Measurements from ENCODE around the gene SUCNR1.
"Not testable (repeated sequence)": the region's sequence is repeated elsewhere in the genome, so short reads cannot be mapped to it uniquely, and the experiment has no call there.

The SUCNR1 gene

DNA sequence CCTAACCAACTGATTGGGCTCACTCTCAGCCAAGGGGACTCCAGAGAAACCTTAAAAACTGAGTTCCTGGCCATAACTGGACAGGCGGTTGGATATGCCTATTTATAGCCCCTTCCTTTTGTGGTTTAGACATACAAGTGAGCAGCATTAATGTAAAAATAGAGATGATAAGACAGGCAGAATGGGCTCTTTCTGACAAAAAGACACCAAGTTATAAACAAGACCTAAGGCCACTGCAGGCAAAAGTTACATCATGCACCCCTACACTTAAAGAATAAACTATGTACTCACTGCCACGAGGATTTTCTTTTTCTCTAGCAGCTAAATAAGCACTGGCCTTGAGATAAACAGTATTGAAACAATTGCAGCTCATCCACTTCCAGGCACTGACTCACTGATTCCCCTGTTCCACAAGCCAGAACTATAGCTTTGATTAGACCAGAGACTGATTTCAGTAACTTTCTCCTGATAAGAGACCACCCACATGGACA is 30.1 kb downstream of the SUCNR1 start:
- DNase-seq, result no peak

DNA sequence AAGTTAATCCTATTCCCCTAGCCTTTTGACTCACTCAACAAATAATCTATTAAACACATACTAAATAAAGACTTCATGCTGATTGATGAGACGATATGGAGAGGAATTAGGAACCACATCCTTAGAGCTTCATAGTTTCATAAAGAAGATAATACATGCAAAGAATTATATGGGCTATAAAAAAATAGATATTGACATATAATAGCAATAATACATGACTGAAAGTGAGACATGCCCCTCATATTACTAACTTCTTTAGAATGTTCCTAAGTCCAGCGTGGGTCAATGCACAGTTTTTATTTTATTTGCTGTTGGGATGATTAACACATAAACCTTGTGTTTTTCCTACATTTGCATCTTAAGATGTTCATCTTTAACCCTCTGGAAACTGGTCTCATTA is 32.2 kb downstream of the SUCNR1 start:
- no peak for DNase-seq

DNA sequence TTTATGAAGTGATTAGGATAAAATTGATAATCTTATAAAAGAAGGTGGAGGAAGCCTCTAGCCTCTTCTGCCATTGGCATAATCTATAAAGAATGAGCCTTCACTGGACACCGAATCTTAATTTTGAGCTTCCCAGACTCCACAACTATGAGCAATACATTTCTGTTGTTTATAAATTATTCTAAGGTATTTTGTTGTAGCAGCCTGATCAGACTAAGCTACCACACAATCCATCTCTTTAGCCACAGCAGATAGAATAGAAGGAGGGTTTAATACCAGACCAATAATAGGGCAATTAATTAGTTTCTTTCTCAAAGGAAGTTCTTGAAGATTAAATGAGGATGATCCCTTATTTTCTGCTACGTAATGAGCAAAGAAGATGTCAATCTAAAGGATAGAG is 33.3 kb downstream of the SUCNR1 start:
- no peak for DNase-seq

DNA sequence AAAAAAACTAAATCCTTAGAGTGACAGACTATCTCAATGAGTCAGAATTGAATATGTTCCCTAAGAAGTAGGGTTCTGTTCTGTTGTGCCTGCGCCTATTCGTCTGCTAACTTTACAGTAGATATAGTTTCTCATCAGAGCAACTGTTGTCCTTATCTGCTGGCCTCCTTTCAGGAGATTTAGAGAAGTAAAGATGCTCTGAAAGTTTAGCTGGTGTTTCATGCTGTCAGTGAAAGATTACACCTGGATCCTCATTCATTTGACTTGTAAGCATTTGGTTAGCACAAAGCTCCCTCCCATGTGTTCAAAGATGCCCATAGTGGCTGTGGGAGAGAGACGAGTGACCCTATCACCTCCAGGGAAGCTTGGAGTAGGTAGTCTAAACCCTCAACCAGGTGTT is 35.0 kb downstream of the SUCNR1 start:
- no peak for DNase-seq

DNA sequence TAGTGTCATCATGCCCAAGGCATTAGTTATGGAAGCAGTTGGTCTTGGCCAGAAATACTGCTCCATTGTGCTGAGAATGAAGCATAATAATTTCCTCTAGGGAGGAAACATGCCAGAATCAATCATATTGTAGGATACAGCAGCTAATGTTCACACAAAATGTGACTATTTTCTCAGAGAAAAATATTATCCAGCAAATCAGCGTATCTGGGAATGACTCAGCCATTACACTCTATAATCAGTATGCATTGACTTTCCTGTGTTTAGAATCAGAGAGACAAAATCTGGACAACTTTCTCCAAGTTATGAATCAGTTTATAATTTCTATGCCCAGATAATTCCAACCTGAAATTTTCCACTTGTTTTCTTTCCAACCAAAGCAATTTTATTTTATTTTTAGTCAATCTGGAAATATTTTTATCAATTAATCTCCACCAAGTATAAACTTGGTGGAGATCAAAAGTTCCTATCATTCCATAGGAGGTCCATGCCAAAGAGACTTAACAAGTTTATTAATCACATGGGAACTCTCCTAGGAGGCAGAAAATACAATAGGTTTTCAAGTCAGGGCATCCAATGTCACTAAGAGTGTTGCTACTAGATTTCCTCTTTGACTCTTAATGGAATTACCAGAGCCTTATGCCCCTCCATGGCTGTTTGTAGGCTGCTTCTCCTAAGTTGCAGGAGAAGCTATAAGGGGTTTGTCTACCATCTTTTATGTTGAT is 36.4 kb downstream of the SUCNR1 start:
- DNase-seq, result no peak

DNA sequence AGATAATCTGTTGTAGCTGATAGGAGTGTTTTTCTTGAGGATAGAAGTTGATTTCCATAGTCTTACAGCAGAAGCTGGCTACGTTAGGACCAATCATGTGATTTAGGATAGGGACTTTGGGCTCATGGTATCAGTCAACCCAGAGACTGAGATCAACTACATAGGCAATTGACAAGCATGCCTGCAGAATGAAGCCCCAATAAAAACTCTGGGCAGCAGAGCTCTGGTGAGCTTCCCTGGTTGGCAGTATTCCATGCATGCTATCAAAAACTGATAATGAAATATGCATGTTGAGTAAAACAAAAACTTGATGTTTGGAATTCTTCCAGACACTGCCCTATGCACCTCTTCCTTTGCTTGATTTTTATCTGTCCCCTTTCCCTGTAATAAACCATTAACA is 38.0 kb downstream of the SUCNR1 start:
- DNase-seq, result no peak

DNA sequence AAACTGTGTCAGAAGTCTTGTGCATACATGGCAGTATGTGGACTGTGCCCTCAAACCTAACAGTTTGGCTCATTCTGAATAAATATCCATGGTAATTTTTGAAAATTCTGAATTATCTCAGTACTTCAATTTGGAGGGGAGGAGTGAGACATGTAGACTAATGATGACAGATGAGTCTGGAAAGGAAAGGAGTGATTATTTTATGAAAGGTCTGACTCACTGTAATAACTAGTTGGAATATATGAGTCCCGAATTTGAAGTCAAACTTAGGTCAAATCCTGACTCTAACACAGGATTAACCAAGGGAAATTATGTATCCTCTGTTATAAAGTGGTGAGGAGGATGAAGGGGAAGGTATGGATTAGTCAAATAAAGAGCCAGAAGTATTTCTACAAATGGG is 38.6 kb downstream of the SUCNR1 start:
- no peak for DNase-seq

DNA sequence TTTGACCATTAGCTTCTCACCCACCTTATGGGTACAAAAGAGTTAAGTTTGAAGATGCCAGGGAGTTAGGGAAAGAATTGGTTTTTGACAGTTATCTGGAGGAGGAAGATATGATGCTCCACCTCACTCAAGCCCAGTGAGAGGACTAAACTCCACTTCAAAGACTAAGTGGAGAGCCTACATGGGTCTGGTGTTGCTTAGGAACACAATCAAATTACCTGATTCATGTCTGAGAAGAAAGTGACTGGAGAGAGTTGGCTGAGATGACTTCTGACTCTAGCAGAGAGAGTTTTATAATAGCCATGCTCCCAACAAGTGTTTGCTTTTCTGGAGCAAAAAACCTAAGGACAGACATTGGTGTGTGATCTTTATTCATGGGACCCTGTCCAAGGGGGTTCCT is 43.3 kb downstream of the SUCNR1 start:
- DNase-seq, result no peak

DNA sequence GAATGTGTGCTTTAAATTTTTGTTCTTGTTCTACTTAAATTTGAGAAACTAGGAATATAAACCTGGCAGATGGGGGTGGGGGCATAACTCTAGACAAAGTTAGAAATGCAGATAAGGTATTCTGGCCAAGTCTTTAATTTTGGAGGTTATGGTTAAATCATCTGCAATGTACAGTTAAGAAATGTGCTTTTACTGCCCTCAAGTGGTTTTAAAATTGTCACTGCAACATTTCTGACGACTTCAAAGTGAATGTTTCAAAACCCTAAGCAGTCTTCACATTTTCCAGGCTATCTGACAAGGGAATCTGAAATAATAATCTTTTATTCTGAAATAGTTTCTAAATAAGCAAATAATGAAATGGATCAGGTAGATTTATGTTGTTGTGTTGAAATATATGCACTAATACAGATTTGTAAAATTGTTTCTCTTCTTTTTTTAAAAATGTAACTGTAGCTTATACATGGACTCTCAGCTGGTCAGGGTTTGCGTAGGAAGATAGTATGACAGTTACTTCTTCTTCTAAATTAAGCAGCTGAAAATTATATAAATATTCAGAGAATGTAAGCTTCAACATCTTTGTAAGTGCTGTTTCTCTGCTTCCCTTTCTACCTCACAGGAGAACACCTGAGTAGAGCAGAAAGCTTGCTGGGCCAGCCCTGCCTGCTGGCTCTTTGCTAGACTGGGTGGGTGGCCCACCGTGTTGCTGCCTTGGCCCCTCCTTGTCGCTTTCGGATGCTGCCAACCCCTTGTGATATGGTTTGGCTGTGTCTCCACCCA is 45.0 kb downstream of the SUCNR1 start:
- DNase-seq, result no peak

DNA sequence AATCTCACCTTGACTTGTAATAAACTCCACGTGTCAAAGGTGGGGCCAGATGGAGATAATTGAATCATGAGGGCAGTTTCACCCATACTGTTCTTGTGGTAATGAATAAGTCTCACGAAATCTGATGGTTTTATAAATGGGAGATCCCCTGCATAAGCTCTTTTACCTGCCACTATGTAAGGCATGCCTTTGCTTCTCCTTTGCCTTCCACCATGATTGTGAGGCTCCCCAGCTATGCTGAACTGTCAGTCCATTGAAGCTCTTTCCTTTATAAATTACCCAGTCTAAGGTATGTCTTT is 45.5 kb downstream of the SUCNR1 start:
- DNase-seq, result no peak

DNA sequence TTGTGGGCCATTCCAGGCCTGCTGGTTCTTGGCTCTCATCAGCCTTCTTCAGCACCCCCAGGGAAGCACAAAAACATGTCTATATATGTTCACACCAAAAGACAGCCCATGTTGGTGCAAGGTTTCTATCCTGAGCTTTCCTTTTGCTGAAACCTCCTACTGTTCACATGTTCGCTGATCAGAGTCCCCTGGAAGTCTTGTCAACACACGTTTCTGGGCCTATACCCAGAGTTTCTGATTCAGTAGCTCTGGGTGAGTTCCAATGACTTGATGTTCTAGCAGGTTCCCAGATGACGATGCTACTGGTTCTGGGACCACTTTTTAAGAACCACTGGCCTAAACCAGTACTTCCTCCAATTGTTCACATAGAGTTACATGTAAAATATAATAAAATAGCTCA is 46.0 kb downstream of the SUCNR1 start:
- no peak for DNase-seq

DNA sequence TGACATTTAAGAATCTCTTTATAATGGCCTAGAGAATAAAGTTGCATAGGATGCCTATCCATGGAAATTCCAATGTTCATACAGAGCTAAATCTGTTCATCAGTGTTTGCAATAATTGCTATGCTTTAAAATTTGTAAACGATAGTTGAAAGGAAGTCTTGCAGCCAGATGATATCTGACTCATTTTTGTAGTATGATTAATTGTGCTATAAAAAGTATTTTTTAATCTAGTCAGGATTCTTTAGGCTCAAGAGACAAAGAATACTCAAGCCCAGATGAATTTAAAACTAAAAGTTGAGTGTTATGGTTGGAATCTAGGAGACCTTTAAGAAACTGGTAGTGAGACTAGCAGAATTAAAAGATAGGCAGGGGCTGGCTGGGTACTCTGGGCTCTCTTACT is 50.5 kb downstream of the SUCNR1 start:
- DNase-seq, result no peak

DNA sequence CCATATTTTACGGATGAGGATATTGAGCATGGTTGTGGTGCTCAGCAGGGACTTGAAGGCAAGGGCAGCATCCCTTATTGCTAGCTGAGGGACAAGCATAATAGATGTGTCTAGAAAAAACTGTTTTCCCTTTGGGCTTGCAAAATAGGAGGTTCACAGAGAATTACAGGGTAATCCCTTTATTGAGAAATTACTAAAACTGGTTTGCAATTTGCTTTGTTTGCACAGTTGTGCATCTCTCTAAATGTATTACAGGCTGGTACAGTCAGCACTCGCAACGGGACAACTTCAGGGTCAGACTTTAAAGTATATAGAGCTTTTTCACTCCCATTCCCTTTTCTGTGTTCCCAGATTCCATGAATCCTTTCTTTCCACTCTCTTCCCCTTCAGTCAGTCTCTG is 51.3 kb downstream of the SUCNR1 start:
- no peak for DNase-seq

DNA sequence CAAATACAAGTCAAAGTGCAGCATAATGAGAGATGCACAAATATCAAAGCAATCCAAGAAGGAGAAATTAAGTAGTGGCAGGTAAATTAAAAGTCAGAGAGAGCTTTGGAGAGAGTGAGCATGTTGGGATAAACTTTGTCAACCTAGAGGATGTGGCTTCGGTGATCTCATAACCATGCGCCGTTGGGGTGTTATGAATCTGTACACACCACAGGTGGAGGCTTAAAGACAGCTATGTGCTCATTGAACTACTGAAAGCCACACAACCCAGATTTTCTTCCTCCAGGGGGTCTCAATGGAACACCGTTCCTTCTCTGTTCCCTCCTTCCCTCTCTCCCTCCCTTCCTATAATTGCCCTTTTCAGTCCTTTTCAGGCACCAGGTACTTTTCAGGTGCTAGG is 52.0 kb downstream of the SUCNR1 start:
- DNase-seq, result no peak

DNA sequence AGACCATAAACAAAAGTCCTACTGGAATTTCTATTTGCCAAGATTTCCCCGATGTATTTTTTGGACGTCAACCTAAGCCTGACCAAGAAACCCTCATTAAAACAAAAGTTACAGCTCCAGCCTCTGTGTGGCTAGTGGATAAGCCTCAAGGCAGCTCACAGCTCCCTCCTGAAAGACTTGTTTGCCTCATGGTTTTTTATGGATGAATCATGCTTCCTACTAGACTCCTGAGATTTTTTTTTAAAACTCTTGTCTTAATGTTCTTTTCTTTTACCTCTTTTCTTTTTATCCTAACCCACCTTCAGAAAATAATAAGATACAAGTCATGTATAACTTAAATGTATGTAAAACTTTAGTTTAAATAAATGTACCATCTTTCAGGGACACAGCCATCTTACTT is 52.4 kb downstream of the SUCNR1 start:
- DNase-seq, result no peak

DNA sequence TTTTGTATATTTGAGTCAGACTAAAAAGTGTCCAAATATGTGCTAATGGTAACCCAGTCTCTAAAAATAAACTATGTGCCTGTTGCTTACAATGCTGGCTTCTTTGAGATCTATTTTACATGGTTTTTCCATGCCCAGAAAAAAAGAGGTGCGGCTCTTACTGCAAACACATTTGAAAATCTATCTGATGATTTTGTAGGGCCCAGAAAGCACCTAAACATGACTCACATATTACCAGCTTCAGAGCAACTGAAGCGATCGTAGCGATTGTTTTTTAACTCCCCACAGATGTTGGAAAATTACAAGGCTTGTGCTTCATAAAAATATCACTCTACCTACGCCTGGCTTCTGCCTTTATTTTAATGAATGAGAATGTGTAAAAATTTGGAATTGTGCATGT is 53.5 kb downstream of the SUCNR1 start:
- no peak for DNase-seq

DNA sequence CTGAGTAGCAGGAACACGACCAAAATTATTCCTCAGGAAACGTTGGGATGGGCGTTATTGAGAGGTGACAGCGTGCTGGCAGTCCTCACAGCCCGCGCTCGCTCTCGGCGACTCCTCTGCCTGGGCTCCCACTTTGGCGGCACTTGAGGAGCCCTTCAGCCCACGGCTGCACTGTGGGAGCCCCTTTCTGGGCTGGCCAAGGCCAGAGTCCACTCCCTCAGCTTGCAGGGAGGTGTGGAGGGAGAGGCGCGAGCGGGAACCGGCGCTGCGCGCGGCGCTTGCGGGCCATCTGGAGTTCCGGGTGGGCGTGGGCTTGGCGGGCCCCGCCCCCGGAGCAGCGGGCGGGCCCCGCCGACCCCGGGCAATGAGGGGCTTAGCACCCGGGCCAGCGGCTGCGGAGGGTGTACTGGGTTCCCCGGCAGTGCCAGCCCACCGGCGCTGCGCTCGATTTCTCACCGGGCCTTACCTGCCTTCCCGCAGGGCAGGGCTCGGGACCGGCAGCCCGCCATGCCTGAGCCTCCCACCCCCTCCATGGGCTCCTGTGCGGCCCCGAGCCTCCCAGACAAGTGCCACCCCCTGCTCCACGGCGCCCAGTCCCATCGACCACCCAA is 54.6 kb downstream of the SUCNR1 start:
- not testable (repeated sequence) for DNase-seq

DNA sequence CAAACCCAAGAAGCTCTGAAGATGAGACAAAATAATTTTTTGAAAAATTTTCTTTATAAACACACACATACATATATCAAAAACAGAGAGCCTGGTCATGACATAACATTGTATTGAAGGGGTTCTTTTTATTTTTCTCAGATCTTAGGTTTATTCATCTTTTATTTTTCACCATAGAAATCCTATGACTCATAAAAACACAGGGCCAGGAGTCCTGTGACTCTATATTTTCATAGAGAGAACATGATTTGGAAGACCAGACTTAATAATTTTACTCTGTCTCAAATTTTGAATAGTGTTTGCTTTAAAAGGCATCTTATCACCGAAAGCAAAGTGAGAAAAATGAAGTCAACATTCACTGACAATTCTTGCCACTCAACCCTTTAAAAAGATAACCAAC is 57.7 kb downstream of the SUCNR1 start:
- DNase-seq, result no peak

DNA sequence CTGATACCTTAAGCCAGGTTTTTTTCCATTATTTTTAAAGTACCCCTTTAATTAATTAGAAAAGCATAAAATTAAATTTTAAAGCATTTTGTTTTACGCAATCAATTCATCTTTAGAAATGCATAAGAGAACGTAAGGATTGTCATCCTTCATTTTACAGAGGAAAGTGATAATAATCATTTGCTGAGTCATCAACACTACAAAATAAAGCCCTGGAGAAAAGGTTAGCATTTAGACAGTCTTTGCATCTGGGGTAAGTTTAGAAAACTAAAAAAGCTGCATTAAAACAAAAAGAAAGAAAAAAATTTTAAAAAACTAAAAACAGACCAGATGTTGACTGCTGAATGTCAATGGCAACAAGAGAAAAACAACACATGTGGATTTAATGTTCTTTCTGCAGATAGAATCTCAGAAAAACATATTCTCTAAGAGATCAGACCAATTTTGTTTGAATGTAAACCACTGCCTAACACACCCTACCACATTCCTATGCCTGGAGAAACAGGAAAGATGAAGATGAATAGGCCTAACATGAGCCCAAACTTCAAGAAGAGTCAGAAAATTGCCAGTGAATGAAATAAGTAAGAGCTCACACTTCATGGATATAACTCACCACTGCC is 59.9 kb downstream of the SUCNR1 start:
- no peak for DNase-seq
